Neural progenitor cell (in vitro differentiated cells): Measurements from ENCODE around the gene IQCM. TPM values are rescaled to one million over a fixed set of nuclear protein-coding genes. Genes with fewer than 3 reads are reported as not detected.
A peak's percentile ranks its signal among the peaks of the same experiment; 100 is the strongest.

Experiments
- DNase-seq: peaks from one replicate; pipeline ENCODE4 v3.0.0-alpha.2; 2016; ENCODE audit warnings: low spot score
- H2AFZ ChIP-seq: fragments of 200-600 bp; sonication (generic); replicated peaks from 2 replicates; pipeline ENCODE4 v1.6.1; 2016; ENCODE audit warnings: antibody characterized with exemption
- H3F3A ChIP-seq: fragments of 200-600 bp; sonication (generic); 2 replicates; pipeline ENCODE4 v1.6.1; 2016; ENCODE audit warnings: antibody characterized with exemption, low read depth
- H3K27ac ChIP-seq: fragments of 200-600 bp; sonication (generic); 2 replicates; pipeline ENCODE4 v1.5.1; 2016; ENCODE audit warnings: mild to moderate bottlenecking
- H3K27me3 ChIP-seq: fragments of 200-600 bp; sonication (generic); 2 replicates; pipeline ENCODE4 v1.6.1; 2016; ENCODE audit warnings: mild to moderate bottlenecking, moderate library complexity
- H3K36me3 ChIP-seq: fragments of 200-600 bp; sonication (generic); 2 replicates; pipeline ENCODE4 v1.5.1; 2016
- H3K4me1 ChIP-seq: fragments of 200-600 bp; sonication (generic); 2 replicates; pipeline ENCODE4 v1.6.1; 2016; ENCODE audit warnings: mixed run types
- H3K4me2 ChIP-seq: fragments of 200-600 bp; sonication (generic); 2 replicates; pipeline ENCODE4 v1.6.1; 2016
- H3K4me3 ChIP-seq: fragments of 200-600 bp; sonication (generic); 2 replicates; pipeline ENCODE4 v1.5.1; 2016
- H3K79me2 ChIP-seq: fragments of 200-600 bp; sonication (generic); 2 replicates; pipeline ENCODE4 v1.6.1; 2016; ENCODE audit warnings: low read depth
- H3K9ac ChIP-seq: fragments of 200-600 bp; sonication (generic); 2 replicates; pipeline ENCODE4 v1.6.1; 2016
- H3K9me3 ChIP-seq: fragments of 200-600 bp; sonication (generic); 2 replicates; pipeline ENCODE4 v1.5.1; 2016; ENCODE audit warnings: low read depth
- H4K20me1 ChIP-seq: fragments of 200-600 bp; sonication (generic); 2 replicates; pipeline ENCODE4 v1.6.1; 2016; ENCODE audit warnings: low read depth
- H3K27ac Mint-ChIP-seq: 3 replicates; pipeline ENCODE4 v1.8.0; 2021; ENCODE audit warnings: mixed read lengths
- H3K27me3 Mint-ChIP-seq: 2 replicates; pipeline ENCODE4 v1.8.0; 2022; ENCODE audit warnings: low read depth, mild to moderate bottlenecking, inconsistent platforms, moderate library complexity, mixed read lengths; ENCODE audit not compliant: insufficient read depth
- H3K36me3 Mint-ChIP-seq: 3 replicates; pipeline ENCODE4 v1.8.0; 2021; ENCODE audit warnings: mixed read lengths
- H3K4me1 Mint-ChIP-seq: 3 replicates; pipeline ENCODE4 v1.8.0; 2021; ENCODE audit warnings: mixed read lengths
- H3K4me3 Mint-ChIP-seq: 3 replicates; pipeline ENCODE4 v1.8.0; 2021; ENCODE audit warnings: mild to moderate bottlenecking, moderate library complexity, mixed read lengths
- H3K9me3 Mint-ChIP-seq: 3 replicates; pipeline ENCODE4 v1.8.0; 2020; ENCODE audit warnings: mixed read lengths
- CTCF ChIP-seq: fragments of 200-600 bp; sonication (generic); IDR thresholded peaks from 2 replicates; pipeline ENCODE4 v1.5.1; 2017; ENCODE audit warnings: antibody characterized with exemption, mild to moderate bottlenecking
- EZH2 ChIP-seq: fragments of 200-600 bp; sonication (generic); IDR thresholded peaks from 2 replicates; pipeline ENCODE4 v1.6.1; 2017; ENCODE audit warnings: antibody characterized with exemption, mild to moderate bottlenecking, moderate library complexity
- EZH2phosphoT487 ChIP-seq: fragments of 200-600 bp; sonication (generic); IDR thresholded peaks from 2 replicates; pipeline ENCODE4 v1.6.1; 2017; ENCODE audit warnings: antibody characterized with exemption
- total RNA-seq: library from RNA; depleted of rRNA; stranded (reverse); fragments of >200 nt; gene quantifications from 2 replicates; pipeline ENCODE4 v1.2.3, GENCODE V29; 2015; ENCODE audit warnings: low replicate concordance

Gene IQCM
- total RNA-seq, 1 donor from 2014 or later: 0.26 TPM

- Histone ChIP-seq H3K4me2 (no peak overlapping the region), H3F3A (no peaks in the 10 kb centered on the region), H3K79me2 (no peaks in the 10 kb centered on the region), H3K27ac (no peak overlapping the region), H3K4me3 (no peak overlapping the region), H3K4me1 (no peaks in the 10 kb centered on the region), H3K9ac (no peak overlapping the region), H3K36me3 (no peaks in the 10 kb centered on the region), H3K27me3 (no peaks in the 10 kb centered on the region), H4K20me1 (no peaks in the 10 kb centered on the region), H2AFZ (peak overlapping the region; percentile 48), H3K9me3 (no peaks in the 10 kb centered on the region)
- Mint-ChIP-seq H3K4me3 (no peak overlapping the region), H3K27ac (no peak overlapping the region), H3K36me3 (no peaks in the 10 kb centered on the region), H3K4me1 (no peaks in the 10 kb centered on the region), H3K9me3 (peaks cover 4% of the 10 kb centered on the region), H3K27me3 (peaks cover 2% of the 10 kb centered on the region)
- no peak for TF ChIP-seq EZH2phosphoT487
- TF ChIP-seq EZH2: no peak
- TF ChIP-seq CTCF: no peak
- no peak for DNase-seq
Measured at GRCh38 chr4:149605601-149606378, 209.9 kb downstream of the IQCM start.

GRCh38 chr4:149604827-149605226 is 210.8 kb downstream of the IQCM start:
- H2AFZ ChIP-seq: no peak overlapping the region
- H4K20me1 ChIP-seq: no peaks in the 10 kb centered on the region
- no peaks in the 10 kb centered on the region for H3K79me2 ChIP-seq
- H3K27ac ChIP-seq: no peak overlapping the region
- H3K4me1 ChIP-seq: no peaks in the 10 kb centered on the region
- no peak for DNase-seq
- H3K4me1 Mint-ChIP-seq: no peaks in the 10 kb centered on the region
- no peaks in the 10 kb centered on the region for H3K36me3 ChIP-seq
- no peak overlapping the region for H3K4me3 ChIP-seq
- no peak overlapping the region for H3K27ac Mint-ChIP-seq
- peaks cover 2% of the 10 kb centered on the region for H3K27me3 Mint-ChIP-seq
- H3F3A ChIP-seq: no peaks in the 10 kb centered on the region
- no peak overlapping the region for H3K4me2 ChIP-seq
- no peaks in the 10 kb centered on the region for H3K27me3 ChIP-seq
- no peaks in the 10 kb centered on the region for H3K9me3 ChIP-seq
- H3K9me3 Mint-ChIP-seq: peaks cover 4% of the 10 kb centered on the region
- H3K9ac ChIP-seq: no peak overlapping the region
- no peak for TF ChIP-seq EZH2phosphoT487
- no peak for TF ChIP-seq EZH2
- no peak for TF ChIP-seq CTCF
- H3K36me3 Mint-ChIP-seq: no peaks in the 10 kb centered on the region
- no peak overlapping the region for H3K4me3 Mint-ChIP-seq

DNA sequence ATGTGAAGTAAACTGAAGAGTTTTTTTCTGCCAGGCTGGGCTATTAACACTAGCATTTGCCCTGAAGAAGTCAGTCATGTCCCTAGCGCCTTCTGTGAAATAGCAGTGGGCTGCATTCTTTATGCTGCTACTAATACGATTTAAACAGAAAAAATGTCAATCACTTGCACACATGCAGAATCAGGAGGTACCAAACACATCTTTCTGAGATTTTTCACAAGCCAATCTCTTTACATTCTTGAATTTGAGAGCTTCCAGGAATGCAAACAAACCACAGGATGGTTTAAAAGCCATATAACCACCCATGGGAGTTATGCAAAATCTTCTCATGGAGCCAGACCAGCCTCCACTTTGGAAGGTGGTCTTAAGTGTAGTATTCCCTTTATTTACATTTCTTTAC is 220.1 kb downstream of the IQCM start:
- no peaks in the 10 kb centered on the region for H3F3A ChIP-seq
- peaks cover 3% of the 10 kb centered on the region for H3K9me3 Mint-ChIP-seq
- no peaks in the 10 kb centered on the region for H3K27me3 ChIP-seq
- no peak overlapping the region for H2AFZ ChIP-seq
- no peaks in the 10 kb centered on the region for H3K27me3 Mint-ChIP-seq
- no peak overlapping the region for H3K4me3 Mint-ChIP-seq
- no peak overlapping the region for H3K9ac ChIP-seq
- no peak overlapping the region for H3K4me2 ChIP-seq
- H4K20me1 ChIP-seq: no peaks in the 10 kb centered on the region
- no peaks in the 10 kb centered on the region for H3K4me1 ChIP-seq
- no peak for DNase-seq
- H3K4me1 Mint-ChIP-seq: no peaks in the 10 kb centered on the region
- no peak overlapping the region for H3K27ac ChIP-seq
- no peaks in the 10 kb centered on the region for H3K79me2 ChIP-seq
- no peaks in the 10 kb centered on the region for H3K36me3 Mint-ChIP-seq
- no peak overlapping the region for H3K27ac Mint-ChIP-seq
- H3K36me3 ChIP-seq: no peaks in the 10 kb centered on the region
- no peak overlapping the region for H3K4me3 ChIP-seq
- no peaks in the 10 kb centered on the region for H3K9me3 ChIP-seq
- TF ChIP-seq CTCF: no peak
- TF ChIP-seq EZH2: no peak
- no peak for TF ChIP-seq EZH2phosphoT487
